Measurements from ENCODE around the gene KLHL40. TPM values are rescaled to one million over a fixed set of nuclear protein-coding genes. Genes with fewer than 3 reads are reported as not detected.

The KLHL40 gene
- total and polyA plus RNA-seq, 4 donors, result 0.05 TPM; not detected in 3

- Histone ChIP-seq H3K9me3 (ENCODE audit: control insufficient read depth in 4 of 4, insufficient read depth in 3 of 4, low read length in 3 of 4) (peaks cover 0 to 6% (median 0%) of the 10 kb centered on the region in 4 donors), H3K4me3 (no peak overlapping the region), H3K27ac (ENCODE audit: low read depth in 1 of 2, low read length in 1 of 2) (peak overlapping the region in 1 of 2 donors; percentile 77), H3K4me1 (ENCODE audit: control insufficient read depth in 5 of 5, insufficient read depth in 5 of 5, low read length in 5 of 5) (peaks cover 0 to 7% (median 0%) of the 10 kb centered on the region in 5 donors), H3K27me3 (ENCODE audit: control insufficient read depth in 3 of 3, insufficient read depth in 3 of 3, low read length in 2 of 3) (peaks cover 0 to 28% (median 15%) of the 10 kb centered on the region in 3 donors), H3K9ac (ENCODE audit: insufficient read depth in 1 of 2, low read length in 2 of 2) (no peak overlapping the region), H3K36me3 (ENCODE audit: control insufficient read depth in 4 of 4, insufficient read depth in 4 of 4, low read length in 4 of 4) (no peaks in the 10 kb centered on the region)
- WGBS, 2 donors, result 58 to 71% methylated on average over 10 of the region's 10 CpGs
- TF ChIP-seq CTCF (IDR thresholded peaks at IDR 0.05; ENCODE audit: control extremely low read depth, extremely low read depth), result no peak
- DNase-seq (peak in 1 of 3 donors; percentile 14), ATAC-seq (ENCODE audit: insufficient read depth, low FRiP score) (peak; percentile 73)
These were observed 1.3 kb upstream of the KLHL40 start for GRCh38 chr3:42683875-42684598.

- DNase-seq, result peak in 1 of 3 donors; percentile 5
- 85 to 89% methylated on average over 7 of the region's 7 CpGs for WGBS, 2 donors
- H3K27me3 ChIP-seq (ENCODE audit: control insufficient read depth in 3 of 3, insufficient read depth in 3 of 3, low read length in 2 of 3), result peaks cover 0 to 28% (median 15%) of the 10 kb centered on the region in 3 donors
- peak overlapping the region in 1 of 2 donors; percentile 77 for H3K27ac ChIP-seq (ENCODE audit: low read depth in 1 of 2, low read length in 1 of 2)
- peaks cover 0 to 7% (median 0%) of the 10 kb centered on the region in 5 donors for H3K4me1 ChIP-seq (ENCODE audit: control insufficient read depth in 5 of 5, insufficient read depth in 5 of 5, low read length in 5 of 5)
- H3K4me3 ChIP-seq, result no peak overlapping the region
- H3K9ac ChIP-seq (ENCODE audit: insufficient read depth in 1 of 2, low read length in 2 of 2), result no peak overlapping the region
- peaks cover 0 to 6% (median 0%) of the 10 kb centered on the region in 4 donors for H3K9me3 ChIP-seq (ENCODE audit: control insufficient read depth in 4 of 4, insufficient read depth in 3 of 4, low read length in 3 of 4)
- no peak for ATAC-seq (ENCODE audit: insufficient read depth, low FRiP score)
- TF ChIP-seq CTCF (IDR thresholded peaks at IDR 0.05; ENCODE audit: control extremely low read depth, extremely low read depth), result no peak
- H3K36me3 ChIP-seq (ENCODE audit: control insufficient read depth in 4 of 4, insufficient read depth in 4 of 4, low read length in 4 of 4), result no peaks in the 10 kb centered on the region
These were observed 540 bp upstream of the KLHL40 start for GRCh38 chr3:42684632-42685362.

- 37 to 41% methylated on average over 79 to 80 of the region's 80 CpGs for WGBS, 2 donors
- Histone ChIP-seq H3K36me3 (ENCODE audit: control insufficient read depth in 4 of 4, insufficient read depth in 4 of 4, low read length in 4 of 4) (no peaks in the 10 kb centered on the region), H3K27me3 (ENCODE audit: control insufficient read depth in 3 of 3, insufficient read depth in 3 of 3, low read length in 2 of 3) (peaks cover 0 to 28% (median 15%) of the 10 kb centered on the region in 3 donors), H3K4me1 (ENCODE audit: control insufficient read depth in 5 of 5, insufficient read depth in 5 of 5, low read length in 5 of 5) (peaks cover 0 to 7% (median 0%) of the 10 kb centered on the region in 5 donors), H3K27ac (ENCODE audit: low read depth in 1 of 2, low read length in 1 of 2) (no peak overlapping the region), H3K9ac (ENCODE audit: insufficient read depth in 1 of 2, low read length in 2 of 2) (no peak overlapping the region), H3K4me3 (no peak overlapping the region), H3K9me3 (ENCODE audit: control insufficient read depth in 4 of 4, insufficient read depth in 3 of 4, low read length in 3 of 4) (peaks cover 0 to 6% (median 0%) of the 10 kb centered on the region in 4 donors)
- ATAC-seq (ENCODE audit: insufficient read depth, low FRiP score), result no peak
- no peak for TF ChIP-seq CTCF (IDR thresholded peaks at IDR 0.05; ENCODE audit: control extremely low read depth, extremely low read depth)
- peak in 1 of 3 donors; percentile 25 for DNase-seq
These were observed 819 bp downstream of the KLHL40 start for GRCh38 chr3:42685891-42686820.
